H9 (cell line): ENCODE measurements around the gene MTA3. TPM values are rescaled to one million over a fixed set of nuclear protein-coding genes. Genes with fewer than 3 reads are reported as not detected.
A peak's percentile ranks its signal among the peaks of the same experiment; 100 is the strongest.

Experiments
- DNase-seq: peaks from one replicate; pipeline ENCODE4 v3.0.0-alpha.2; 2017
- H2AFZ ChIP-seq: one replicate; pipeline ENCODE4 v1.6.1; 2013; ENCODE audit warnings: mild to moderate bottlenecking, low read length, control low read depth, moderate library complexity
- H2AK5ac ChIP-seq: 2 replicates; pipeline ENCODE4 v1.6.1; 2013; ENCODE audit warnings: low read length, control low read depth, mixed read lengths; ENCODE audit not compliant: insufficient read length
- H2BK120ac ChIP-seq: one replicate; pipeline ENCODE4 v1.6.1; 2013; ENCODE audit warnings: low read depth, mild to moderate bottlenecking, low read length, control low read depth, inconsistent platforms; ENCODE audit not compliant: poor library complexity, severe bottlenecking
- H2BK12ac ChIP-seq: 2 replicates; pipeline ENCODE4 v1.6.1; 2013; ENCODE audit warnings: low read length, control low read depth, mixed read lengths, low read depth; ENCODE audit not compliant: insufficient read length
- H2BK15ac ChIP-seq: 2 replicates; pipeline ENCODE4 v1.6.1; 2013; ENCODE audit warnings: low read depth, low read length, control low read depth
- H2BK20ac ChIP-seq: one replicate; pipeline ENCODE4 v1.6.1; 2013; ENCODE audit warnings: low read depth, mild to moderate bottlenecking, low read length, control low read depth, inconsistent platforms; ENCODE audit not compliant: poor library complexity, severe bottlenecking
- H2BK5ac ChIP-seq: 2 replicates; pipeline ENCODE4 v1.6.1; 2013; ENCODE audit warnings: low read length, control low read depth, mixed read lengths; ENCODE audit not compliant: insufficient read length
- H3K14ac ChIP-seq: 2 replicates; pipeline ENCODE4 v1.6.1; 2013; ENCODE audit warnings: low read length, control low read depth; ENCODE audit not compliant: insufficient read depth
- H3K18ac ChIP-seq: 2 replicates; pipeline ENCODE4 v1.6.1; 2013; ENCODE audit warnings: low read depth, mild to moderate bottlenecking, mixed read lengths, low read length, control low read depth; ENCODE audit not compliant: insufficient read length
- H3K23ac ChIP-seq: 2 replicates; pipeline ENCODE4 v1.6.1; 2013; ENCODE audit warnings: low read length, control low read depth, mixed read lengths, low read depth; ENCODE audit not compliant: insufficient read length
- H3K23me2 ChIP-seq: 2 replicates; pipeline ENCODE4 v1.6.1; 2013; ENCODE audit warnings: low read depth, mild to moderate bottlenecking, mixed read lengths, low read length, control low read depth; ENCODE audit not compliant: insufficient read length, poor library complexity, severe bottlenecking
- H3K27ac ChIP-seq: 2 replicates; pipeline ENCODE4 v1.5.1; 2013; ENCODE audit warnings: low read length, control low read depth, mixed read lengths, low read depth; ENCODE audit not compliant: insufficient read length
- H3K27me3 ChIP-seq: 2 replicates; pipeline ENCODE4 v1.6.1; 2013; ENCODE audit warnings: low read length, control low read depth, inconsistent platforms; ENCODE audit not compliant: insufficient read depth
- H3K4ac ChIP-seq: 2 replicates; pipeline ENCODE4 v1.6.1; 2013; ENCODE audit warnings: low read depth, mild to moderate bottlenecking, control low read depth, inconsistent platforms, low read length, moderate library complexity
- H3K4me1 ChIP-seq: 2 replicates; pipeline ENCODE4 v1.6.1; 2013; ENCODE audit warnings: low read length, control low read depth, inconsistent platforms; ENCODE audit not compliant: insufficient read depth
- H3K4me2 ChIP-seq: 2 replicates; pipeline ENCODE4 v1.6.1; 2013; ENCODE audit warnings: low read length, control low read depth, mixed read lengths; ENCODE audit not compliant: insufficient read length, insufficient read depth
- H3K56ac ChIP-seq: 2 replicates; pipeline ENCODE4 v1.6.1; 2013; ENCODE audit warnings: low read depth, mild to moderate bottlenecking, mixed read lengths, low read length, control low read depth; ENCODE audit not compliant: insufficient read length
- H3K79me1 ChIP-seq: 2 replicates; pipeline ENCODE4 v1.6.1; 2013; ENCODE audit warnings: low read depth, mild to moderate bottlenecking, moderate library complexity, low read length, control low read depth, inconsistent platforms; ENCODE audit not compliant: insufficient read depth, poor library complexity, severe bottlenecking
- H3K79me2 ChIP-seq: 2 replicates; pipeline ENCODE4 v1.6.1; 2013; ENCODE audit warnings: low read length, control low read depth, inconsistent platforms; ENCODE audit not compliant: insufficient read depth
- H3K9ac ChIP-seq: 2 replicates; pipeline ENCODE4 v1.6.1; 2013; ENCODE audit warnings: low read length, control low read depth, mixed read lengths; ENCODE audit not compliant: insufficient read length; ENCODE audit errors: extremely low read depth
- H3K9me3 ChIP-seq: one replicate; pipeline ENCODE4 v1.6.1; 2013; ENCODE audit warnings: low read depth, low read length, inconsistent platforms; ENCODE audit not compliant: control insufficient read depth
- H3T11ph ChIP-seq: one replicate; pipeline ENCODE4 v1.6.1; 2013; ENCODE audit warnings: mild to moderate bottlenecking, low read length, control low read depth, inconsistent platforms
- H4K20me1 ChIP-seq: one replicate; pipeline ENCODE4 v1.6.1; 2013; ENCODE audit not compliant: control insufficient read depth, insufficient read length, insufficient read depth
- H4K5ac ChIP-seq: 2 replicates; pipeline ENCODE4 v1.6.1; 2013; ENCODE audit warnings: low read depth, mild to moderate bottlenecking, mixed read lengths, low read length, control low read depth; ENCODE audit not compliant: insufficient read length
- H4K8ac ChIP-seq: replicated peaks from 2 replicates; pipeline ENCODE4 v1.6.1; 2013; ENCODE audit warnings: low read length, control low read depth, mixed read lengths, low read depth; ENCODE audit not compliant: insufficient read length
- H4K91ac ChIP-seq: 2 replicates; pipeline ENCODE4 v1.6.1; 2013; ENCODE audit warnings: low read depth, mild to moderate bottlenecking, moderate library complexity, mixed read lengths, low read length, control low read depth; ENCODE audit not compliant: insufficient read length
- H3K27ac Mint-ChIP-seq, 3 experiments: 2 replicates in 2 of 3; 3 replicates in 1 of 3; pipeline ENCODE4 v1.8.0; 2020 to 2021; ENCODE audit warnings: mixed read lengths in 3 of 3, mild to moderate bottlenecking in 1 of 3, moderate library complexity in 1 of 3
- H3K27me3 Mint-ChIP-seq: 2 replicates; pipeline ENCODE4 v1.8.0; 2021; ENCODE audit warnings: low read depth, mild to moderate bottlenecking, moderate library complexity, mixed read lengths
- H3K36me3 Mint-ChIP-seq, 3 experiments: 2 replicates in 2 of 3; 3 replicates in 1 of 3; pipeline ENCODE4 v1.8.0; 2020 to 2021; ENCODE audit warnings: low read depth in 3 of 3, mixed read lengths in 3 of 3; ENCODE audit not compliant: insufficient read depth in 1 of 3
- H3K4me1 Mint-ChIP-seq, 2 experiments: 2 replicates each; pipeline ENCODE4 v1.8.0; 2020; ENCODE audit warnings: mixed read lengths in 2 of 2
- H3K4me3 Mint-ChIP-seq, 2 experiments: 2 replicates in 1 of 2; 3 replicates in 1 of 2; pipeline ENCODE4 v1.8.0; 2020 to 2021; ENCODE audit warnings: mild to moderate bottlenecking in 2 of 2, mixed read lengths in 2 of 2, moderate library complexity in 1 of 2
- H3K9me3 Mint-ChIP-seq, 2 experiments: 2 replicates in 1 of 2; 3 replicates in 1 of 2; pipeline ENCODE4 v1.8.0; 2020; ENCODE audit warnings: mild to moderate bottlenecking in 2 of 2, mixed read lengths in 2 of 2, moderate library complexity in 1 of 2
- CTCF ChIP-seq: fragments of 200-600 bp; sonication (generic); conservative IDR thresholded peaks from 3 replicates; pipeline ENCODE4 v1.8.0; 2021; ENCODE audit warnings: antibody characterized with exemption, mild to moderate bottlenecking
- WGBS: extraction: QIAGEN DNeasy Blood & Tissue Kit; methylation state at CpG from one replicate; pipeline ENCODE4 v1.1.7; 2013; ENCODE audit warnings: missing lambda C conversion rate, low lambda C conversion rate, mixed read lengths; ENCODE audit not compliant: insufficient read length; ENCODE audit errors: extremely low coverage; 5-methylcytosine and 5-hydroxymethylcytosine counted together
- total RNA-seq: library from RNA; stranded (reverse); gene quantifications from 2 replicates; pipeline ENCODE4 v1.2.1, GENCODE V29; 2021

The MTA3 gene
- total RNA-seq, 1 experiment from 2014 or later, result 253 TPM

DNA sequence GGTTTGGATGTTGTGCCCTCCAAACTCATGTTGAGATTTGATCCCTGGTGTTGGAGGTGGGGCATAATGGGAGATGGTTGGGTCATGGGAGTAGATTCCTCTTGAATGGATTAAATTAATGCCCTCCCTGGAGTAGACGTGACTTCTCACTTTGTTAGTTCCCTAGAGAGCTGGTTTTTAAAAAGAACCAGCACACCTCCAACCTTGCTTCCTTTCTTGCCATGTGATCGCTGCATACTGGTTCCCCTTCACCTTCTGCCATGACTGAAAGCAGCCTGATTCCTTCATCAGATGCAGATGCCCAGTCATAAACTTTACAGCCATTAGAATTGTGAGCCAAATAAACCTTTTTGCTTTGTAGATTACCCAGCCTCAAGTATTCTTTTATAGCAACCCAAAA is 21.7 kb downstream of the MTA3 start:
- Histone ChIP-seq H4K8ac (no peak overlapping the region), H3K23me2 (no peaks in the 10 kb centered on the region), H3K27ac (no peak overlapping the region), H3K4ac (no peak overlapping the region), H4K91ac (no peak overlapping the region), H2BK15ac (no peak overlapping the region), H3K14ac (no peak overlapping the region), H2AFZ (no peak overlapping the region), H3K4me2 (no peak overlapping the region), H3K79me1 (peaks cover 2% of the 10 kb centered on the region), H2AK5ac (no peak overlapping the region), H4K20me1 (no peaks in the 10 kb centered on the region), H3K4me1 (no peaks in the 10 kb centered on the region; the same call in 1 of the 2 replicates), H3K9me3 (no peaks in the 10 kb centered on the region), H3K79me2 (peaks cover 14% of the 10 kb centered on the region; the same call in 1 of the 2 replicates), H2BK12ac (no peak overlapping the region), H2BK20ac (no peak overlapping the region), H3K23ac (no peak overlapping the region), H2BK120ac (no peak overlapping the region), H3K18ac (no peak overlapping the region), H3T11ph (no peak overlapping the region), H3K56ac (no peak overlapping the region), H4K5ac (no peak overlapping the region), H3K27me3 (no peaks in the 10 kb centered on the region), H2BK5ac (no peak overlapping the region), H3K9ac (no peak overlapping the region)
- Mint-ChIP-seq H3K9me3 (no peaks in the 10 kb centered on the region), H3K36me3 (peaks cover 33 to 58% (median 51%) of the 10 kb centered on the region in 3 experiments; a peak in 6 of 7 replicates), H3K4me3 (no peak overlapping the region), H3K27me3 (no peaks in the 10 kb centered on the region), H3K4me1 (peaks cover 13 to 27% of the 10 kb centered on the region in 2 experiments), H3K27ac (peak overlapping the region; percentile 30 to 80 (median 66); a peak in 6 of 7 replicates)
- no CpG with 5 or more reads among the region's 2 CpGs for WGBS
- DNase-seq, result no peak
- TF ChIP-seq CTCF, result no peak
